SK-N-SH (cell line): ENCODE results near the gene MRI1. TPM values are rescaled to one million over a fixed set of nuclear protein-coding genes. Genes with fewer than 3 reads are reported as not detected.

ENCODE experiments used
- CTCF ChIA-PET: fragments of 300-600, 350-600 bp; formaldehyde crosslinking; extraction: SDS; loops from one replicate; lab custom pipeline; 2021; lab: Yijun Ruan, JAX
- POLR2A ChIA-PET: fragments of 350-600 bp; sonication (Branson Sonifier 250); formaldehyde crosslinking; extraction: SDS; loops from one replicate; lab custom pipeline; 2020; ENCODE audit warnings: antibody characterized with exemption, inconsistent platforms; lab: Yijun Ruan, JAX
- DNase-seq: peaks from one replicate; pipeline ENCODE4 v3.0.0; 2012
- H2AFZ ChIP-seq: fragments of 200-600 bp; sonication (generic); 2 replicates; pipeline ENCODE4 v1.8.1; 2016; ENCODE audit warnings: antibody characterized with exemption, mild to moderate bottlenecking, low read depth
- H3F3A ChIP-seq: fragments of 200-600 bp; sonication (generic); replicated peaks from 2 replicates; pipeline ENCODE3; 2016; ENCODE audit warnings: antibody characterized with exemption, mild to moderate bottlenecking; ENCODE audit not compliant: insufficient read depth
- H3K27ac ChIP-seq, 2 experiments: fragments of 200-500 bp in 1 of 2; fragments of 200-600 bp in 1 of 2; sonication (Bioruptor generic) in 1 of 2; sonication (generic), shearing (Covaris generic) in 1 of 2; 2 replicates each; pipeline versions ENCODE4 v1.5.1 to v1.6.1; 2014 to 2016; ENCODE audit warnings: low read depth in 2 of 2, inconsistent platforms in 1 of 2, low read length in 1 of 2, mild to moderate bottlenecking in 1 of 2, mixed read lengths in 1 of 2
- H3K27me3 ChIP-seq: fragments of 200-600 bp; sonication (generic), shearing (Covaris generic); 2 replicates; pipeline ENCODE4 v1.6.1; 2016; ENCODE audit warnings: mixed run types; ENCODE audit not compliant: insufficient read depth
- H3K36me3 ChIP-seq, 2 experiments: fragments of 200-500 bp in 1 of 2; fragments of 200-600 bp in 1 of 2; sonication (Bioruptor generic) in 1 of 2; sonication (generic) in 1 of 2; replicated peaks in 1 of 2; 2 replicates each; pipeline versions ENCODE3 to v1.5.1; 2014 to 2016; ENCODE audit warnings: low read length in 1 of 2, mild to moderate bottlenecking in 1 of 2; ENCODE audit not compliant: insufficient read depth in 2 of 2, control insufficient read depth in 1 of 2
- H3K4me1 ChIP-seq, 2 experiments: fragments of 200-500 bp in 1 of 2; fragments of 200-600 bp in 1 of 2; sonication (Bioruptor generic) in 1 of 2; sonication (generic), shearing (Covaris generic) in 1 of 2; 2 replicates each; pipeline versions ENCODE4 v1.5.1 to v1.6.1; 2014 to 2016; ENCODE audit warnings: low read depth in 1 of 2, low read length in 1 of 2, mixed run types in 1 of 2; ENCODE audit not compliant: insufficient read depth in 2 of 2, control insufficient read depth in 1 of 2
- H3K4me2 ChIP-seq: fragments of 200-600 bp; sonication (generic), shearing (Covaris generic); 2 replicates; pipeline ENCODE4 v1.6.1; 2017; ENCODE audit warnings: mixed run types
- H3K4me3 ChIP-seq, 2 experiments: fragments of 200-500 bp in 1 of 2; fragments of 200-600 bp in 1 of 2; sonication (Bioruptor generic) in 1 of 2; sonication (generic), shearing (Covaris generic) in 1 of 2; 2 replicates each; pipeline versions ENCODE4 v1.5.1 to v1.8.1; 2014 to 2016; ENCODE audit warnings: low read depth in 2 of 2, inconsistent platforms in 1 of 2, low read length in 1 of 2, mild to moderate bottlenecking in 1 of 2, mixed read lengths in 1 of 2, moderate library complexity in 1 of 2
- H3K79me2 ChIP-seq: fragments of 200-600 bp; sonication (generic); 2 replicates; pipeline ENCODE4 v1.8.1; 2017; ENCODE audit warnings: mild to moderate bottlenecking; ENCODE audit not compliant: insufficient read depth
- H3K9ac ChIP-seq: fragments of 200-600 bp; sonication (generic); 2 replicates; pipeline ENCODE4 v1.6.1; 2017; ENCODE audit warnings: mixed run types
- H3K9me2 ChIP-seq: fragments of 200-600 bp; sonication (generic); 2 replicates; pipeline ENCODE4 v1.6.1; 2017; ENCODE audit warnings: mixed run types
- H3K9me3 ChIP-seq: fragments of 200-600 bp; sonication (generic); 2 replicates; pipeline ENCODE4 v1.6.1; 2017; ENCODE audit warnings: mixed run types, mild to moderate bottlenecking, moderate library complexity
- H4K20me1 ChIP-seq: fragments of 200-600 bp; sonication (generic); 2 replicates; pipeline ENCODE4 v1.6.1; 2017; ENCODE audit warnings: mild to moderate bottlenecking, mixed run types; ENCODE audit not compliant: insufficient read depth
- CHD2 ChIP-seq: fragments of 150-350 bp; IDR thresholded peaks from 2 replicates; pipeline ENCODE4 v1.6.1; 2018; ENCODE audit warnings: low read length; ENCODE audit not compliant: partially characterized antibody
- CTCF ChIP-seq: fragments of 200-600 bp; sonication (generic); IDR thresholded peaks from 2 replicates; pipeline ENCODE4 v1.6.1; 2017; ENCODE audit warnings: antibody characterized with exemption, mild to moderate bottlenecking, moderate library complexity
- ELF1 ChIP-seq: IDR thresholded peaks from 2 replicates; pipeline ENCODE4 v1.4.0; 2012
- EP300 ChIP-seq, 2 experiments: IDR thresholded peaks; 2 replicates each; pipeline versions ENCODE4 v1.4.0 to v1.6.1; 2012; ENCODE audit warnings: borderline replicate concordance in 1 of 2, low read depth in 1 of 2, low read length in 1 of 2
- FOXJ3 ChIP-seq: sonication (generic); formaldehyde crosslinking; IDR thresholded peaks from 2 replicates; pipeline ENCODE4 v1.5.1; 2020; ENCODE audit warnings: mild to moderate bottlenecking, missing genetic modification reagents
- IRF3 ChIP-seq: fragments of 150-350 bp; IDR thresholded peaks from 2 replicates; pipeline ENCODE4 v1.6.1; 2016; ENCODE audit warnings: mild to moderate bottlenecking, low read depth, low read length
- JUND ChIP-seq: IDR thresholded peaks from 2 replicates; pipeline ENCODE4 v1.4.0; 2012
- MAX ChIP-seq: IDR thresholded peaks from 2 replicates; pipeline ENCODE4 v1.4.0; 2012; ENCODE audit warnings: low read depth
- MXI1 ChIP-seq: IDR thresholded peaks from 2 replicates; pipeline ENCODE4 v1.6.1; 2012; ENCODE audit warnings: mild to moderate bottlenecking, low read depth, low read length, improper control_type of control experiment
- NFIC ChIP-seq: IDR thresholded peaks from 2 replicates; pipeline ENCODE4 v1.4.0; 2012; ENCODE audit warnings: borderline replicate concordance
- PBX3 ChIP-seq: IDR thresholded peaks from 2 replicates; pipeline ENCODE4; 2012
- RCOR1 ChIP-seq: fragments of 150-350 bp; IDR thresholded peaks from 2 replicates; pipeline ENCODE4 v1.6.1; 2017; ENCODE audit warnings: antibody characterized with exemption, low read length
- REST ChIP-seq: IDR thresholded peaks from 2 replicates; pipeline ENCODE4 v1.6.1; 2012; ENCODE audit warnings: mild to moderate bottlenecking, low read depth, low read length, moderate library complexity
- SIN3A ChIP-seq: IDR thresholded peaks from 2 replicates; pipeline ENCODE4 v1.6.1; 2012; ENCODE audit warnings: low read depth, mild to moderate bottlenecking, low read length, moderate library complexity, borderline replicate concordance
- SMC3 ChIP-seq: IDR thresholded peaks from 2 replicates; pipeline ENCODE4 v1.6.1; 2012; ENCODE audit warnings: low read depth, low read length, improper control_type of control experiment
- TAF1 ChIP-seq: IDR thresholded peaks from 2 replicates; pipeline ENCODE4 v1.6.1; 2012; ENCODE audit warnings: low read depth, mild to moderate bottlenecking, low read length, moderate library complexity, borderline replicate concordance
- TEAD4 ChIP-seq: IDR thresholded peaks from 2 replicates; pipeline ENCODE4 v1.4.0; 2012; ENCODE audit warnings: mild to moderate bottlenecking, borderline replicate concordance; ENCODE audit not compliant: insufficient read depth
- YY1 ChIP-seq: IDR thresholded peaks from 2 replicates; pipeline ENCODE4 v1.4.0; 2012; ENCODE audit warnings: low read depth, mild to moderate bottlenecking
- ZBTB33 ChIP-seq: IDR thresholded peaks from 2 replicates; pipeline ENCODE4 v1.4.0; 2012; ENCODE audit warnings: low read depth, borderline replicate concordance
- WGBS: methylation state at CpG from one replicate; pipeline ENCODE4 v1.1.6; 2017; ENCODE audit warnings: low lambda C conversion rate; 5-methylcytosine and 5-hydroxymethylcytosine counted together
- polyA plus RNA-seq, 3 experiments: library from polyadenylated mRNA; depleted of rRNA; stranded (reverse); fragments of >200 nt; gene quantifications; 2 replicates each; pipeline ENCODE4 v1.2.3, GENCODE V29; 2012

MRI1 gene
- polyA plus RNA-seq, 1 of the 3 experiments (the other 2 are of a cell fraction): 49.6 TPM

- TF ChIP-seq TEAD4 (no peak), TAF1 (no peak), ELF1 (peak; percentile 54; the same call in 1 of the 2 replicates), YY1 (no peak), MXI1 (no peak), ZBTB33 (no peak), JUND (peak; percentile 54; the same call in 1 of the 2 replicates), CHD2 (no peak), MAX (peak; percentile 69), FOXJ3 (CRISPR knock-in tag) (no peak), RCOR1 (no peak)
These were observed 32.2 kb downstream of the MRI1 start (continued) for GRCh38 chr19:13796301-13797057.

- no peak for TF ChIP-seq CHD2
- no peak for TF ChIP-seq CTCF
- no peak for TF ChIP-seq NFIC
- TF ChIP-seq MXI1: no peak
- TF ChIP-seq TEAD4: no peak
- no peak for TF ChIP-seq EP300 (IDR thresholded peaks at IDR 0.05; ENCODE audit: borderline replicate concordance in 1 of 2, low read depth in 1 of 2, low read length in 1 of 2)
- TF ChIP-seq REST: no peak
- TF ChIP-seq IRF3: no peak
- no peak for TF ChIP-seq PBX3
- no peak for TF ChIP-seq SIN3A
- no peak for TF ChIP-seq SMC3
- TF ChIP-seq MAX: no peak
- TF ChIP-seq TAF1: no peak
- ChIA-PET CTCF (interaction anchor here (0.9 to 2.6 kb wide), 6 partner anchors 12 to 277 kb away, joined by 3 to 13 read pairs (median 5); no protein-coding TSS in a partner anchor), POLR2A (no interaction called here)
- Histone ChIP-seq H4K20me1 (peaks cover 3% of the 10 kb centered on the region; the same call in 1 of the 2 replicates), H3K9ac (peak overlapping the region; percentile 79), H3K36me3 (peaks cover 3 to 8% of the 10 kb centered on the region in 2 experiments), H3K4me2 (peak overlapping the region; percentile 89), H3K4me1 (peaks cover 15 to 18% of the 10 kb centered on the region in 2 experiments; a peak in 3 of 4 replicates), H3K4me3 (peak overlapping the region; percentile 75), H2AFZ (no peak overlapping the region), H3K9me3 (no peaks in the 10 kb centered on the region), H3K27ac (peak overlapping the region; percentile 78 to 92), H3K9me2 (no peaks in the 10 kb centered on the region), H3K79me2 (peaks cover 45% of the 10 kb centered on the region), H3K27me3 (no peaks in the 10 kb centered on the region), H3F3A (peaks cover 24% of the 10 kb centered on the region)
- WGBS: 15% methylated on average over 3 of the region's 4 CpGs
- DNase-seq: no peak
These were observed 32.7 kb downstream of the MRI1 start for GRCh38 chr19:13797058-13797440.
